HFF-Myc (cell line): ENCODE measurements around the gene PLEKHN1.

Source experiments
- DNase-seq: peaks from one replicate; pipeline ENCODE4 v3.0.0-alpha.2; 2011; ENCODE audit warnings: low read depth; ENCODE audit errors: extremely low read depth
- H3K4me3 ChIP-seq: replicated peaks from 2 replicates; pipeline ENCODE4 v1.5.1; 2011; ENCODE audit warnings: low read depth, mild to moderate bottlenecking, control low read depth, low read length
- TF ChIP-seq, protein P1 (sequence below): IDR thresholded peaks from 2 replicates; pipeline ENCODE4 v1.5.1; 2012; ENCODE audit warnings: mild to moderate bottlenecking, low read depth, low read length, control low read depth; ENCODE audit errors: missing control alignments

Gene PLEKHN1

DNA sequence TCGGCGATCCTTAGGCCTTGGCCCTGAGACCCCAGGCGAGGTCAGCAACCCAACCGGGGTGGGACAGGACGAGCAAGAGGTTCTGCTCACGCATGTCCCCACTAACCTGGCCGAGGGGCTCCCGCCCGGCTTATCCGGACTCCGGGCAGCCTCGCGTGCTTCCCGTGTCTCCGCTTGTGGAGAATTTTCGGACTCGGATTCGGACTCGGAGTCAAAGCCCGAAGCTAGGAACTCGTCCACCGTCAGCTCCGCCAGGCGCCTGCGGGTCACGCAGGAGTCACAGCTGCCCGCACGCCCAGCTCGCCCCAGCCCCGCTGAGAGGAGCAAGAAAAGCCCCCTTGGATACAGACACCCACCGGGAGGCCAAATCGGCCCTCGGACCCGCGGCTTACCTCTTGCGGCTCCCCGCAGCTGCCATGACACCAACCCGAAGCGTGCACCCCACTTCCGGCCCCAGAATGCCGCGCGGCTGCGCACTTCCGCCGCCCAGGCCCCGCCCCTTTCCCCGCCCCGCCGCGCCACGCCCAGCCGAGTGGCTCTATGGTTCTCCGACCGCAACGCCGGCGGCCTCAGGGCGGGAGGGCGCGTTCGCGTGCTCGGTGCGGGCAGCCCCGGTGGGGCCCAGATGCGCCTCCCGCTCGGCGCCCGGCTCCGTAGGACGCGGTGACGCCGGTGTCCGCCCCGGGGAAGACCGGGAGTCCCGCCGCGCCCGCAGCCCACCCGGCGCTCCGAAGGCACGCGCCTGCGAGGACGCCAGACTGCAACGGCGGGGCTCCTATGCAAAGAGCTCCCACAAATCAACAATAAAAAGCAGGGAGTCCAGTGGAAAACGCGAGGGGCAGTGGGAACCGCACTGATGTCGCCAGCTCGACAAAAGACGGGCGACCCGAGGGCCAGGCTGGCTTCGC, 7.2 kb upstream of the PLEKHN1 start, which contains the start of gene NOC2L:
Gene NOC2L (minus strand): TSS at position 434 of the 908 bp plus-strand sequence. CDS start 16 bp downstream, at position 418.
- no peak for DNase-seq
- TF ChIP-seq, protein P1, sequence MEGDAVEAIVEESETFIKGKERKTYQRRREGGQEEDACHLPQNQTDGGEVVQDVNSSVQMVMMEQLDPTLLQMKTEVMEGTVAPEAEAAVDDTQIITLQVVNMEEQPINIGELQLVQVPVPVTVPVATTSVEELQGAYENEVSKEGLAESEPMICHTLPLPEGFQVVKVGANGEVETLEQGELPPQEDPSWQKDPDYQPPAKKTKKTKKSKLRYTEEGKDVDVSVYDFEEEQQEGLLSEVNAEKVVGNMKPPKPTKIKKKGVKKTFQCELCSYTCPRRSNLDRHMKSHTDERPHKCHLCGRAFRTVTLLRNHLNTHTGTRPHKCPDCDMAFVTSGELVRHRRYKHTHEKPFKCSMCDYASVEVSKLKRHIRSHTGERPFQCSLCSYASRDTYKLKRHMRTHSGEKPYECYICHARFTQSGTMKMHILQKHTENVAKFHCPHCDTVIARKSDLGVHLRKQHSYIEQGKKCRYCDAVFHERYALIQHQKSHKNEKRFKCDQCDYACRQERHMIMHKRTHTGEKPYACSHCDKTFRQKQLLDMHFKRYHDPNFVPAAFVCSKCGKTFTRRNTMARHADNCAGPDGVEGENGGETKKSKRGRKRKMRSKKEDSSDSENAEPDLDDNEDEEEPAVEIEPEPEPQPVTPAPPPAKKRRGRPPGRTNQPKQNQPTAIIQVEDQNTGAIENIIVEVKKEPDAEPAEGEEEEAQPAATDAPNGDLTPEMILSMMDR, result no peak
- H3K4me3 ChIP-seq, result peak within 1 kb of the TSS; percentile 99

- TF ChIP-seq, protein P1, result no peak
- DNase-seq, result no peak
Observed at GRCh38 chr1:959731-960362, 6.4 kb upstream of the PLEKHN1 start.

DNA sequence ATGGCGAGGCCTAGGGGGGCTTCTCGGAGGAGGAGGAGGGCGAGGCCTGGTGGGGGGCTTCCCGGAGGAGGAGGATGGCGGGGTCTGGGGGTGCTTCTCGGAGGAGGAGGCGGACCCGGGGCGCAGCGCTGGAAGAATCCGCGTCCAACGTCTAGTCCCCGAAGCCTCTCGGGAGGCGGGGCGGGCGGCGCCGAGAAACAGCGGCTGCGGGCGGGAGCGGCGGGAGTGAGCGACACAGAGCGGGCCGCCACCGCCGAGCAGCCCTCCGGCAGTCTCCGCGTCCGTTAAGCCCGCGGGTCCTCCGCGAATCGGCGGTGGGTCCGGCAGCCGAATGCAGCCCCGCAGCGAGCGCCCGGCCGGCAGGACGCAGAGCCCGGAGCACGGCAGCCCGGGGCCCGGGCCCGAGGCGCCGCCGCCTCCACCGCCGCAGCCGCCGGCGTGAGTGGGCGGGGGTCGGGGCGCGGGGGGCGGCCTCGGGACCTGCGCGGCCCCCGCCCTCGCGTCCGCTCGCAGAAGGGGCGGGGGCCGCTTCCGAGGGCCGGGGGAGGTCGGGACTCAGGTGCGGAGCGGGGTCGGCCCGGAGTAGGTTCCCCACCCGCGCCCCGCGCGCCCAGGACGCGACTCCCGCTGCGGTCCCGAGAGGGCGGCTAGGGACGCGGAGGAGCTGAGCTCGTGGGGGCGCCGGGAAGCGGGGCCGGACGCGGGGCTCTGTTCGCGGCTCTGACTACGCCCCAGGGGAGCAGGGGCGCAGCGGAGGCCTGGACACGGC, 5.7 kb upstream of the PLEKHN1 start, which contains the start of gene KLHL17:
Gene KLHL17 (plus strand): TSS at position 222 of the 769 bp plus-strand sequence. CDS start 110 bp downstream, at position 332.
- peak within 1 kb of the TSS; percentile 60 for H3K4me3 ChIP-seq
- DNase-seq, result no peak
- TF ChIP-seq, protein P1, result no peak

More at GRCh38 chr1:959731-960362, 6.4 kb upstream of the PLEKHN1 start:
- peak overlapping the region; percentile 60 for H3K4me3 ChIP-seq

DNA sequence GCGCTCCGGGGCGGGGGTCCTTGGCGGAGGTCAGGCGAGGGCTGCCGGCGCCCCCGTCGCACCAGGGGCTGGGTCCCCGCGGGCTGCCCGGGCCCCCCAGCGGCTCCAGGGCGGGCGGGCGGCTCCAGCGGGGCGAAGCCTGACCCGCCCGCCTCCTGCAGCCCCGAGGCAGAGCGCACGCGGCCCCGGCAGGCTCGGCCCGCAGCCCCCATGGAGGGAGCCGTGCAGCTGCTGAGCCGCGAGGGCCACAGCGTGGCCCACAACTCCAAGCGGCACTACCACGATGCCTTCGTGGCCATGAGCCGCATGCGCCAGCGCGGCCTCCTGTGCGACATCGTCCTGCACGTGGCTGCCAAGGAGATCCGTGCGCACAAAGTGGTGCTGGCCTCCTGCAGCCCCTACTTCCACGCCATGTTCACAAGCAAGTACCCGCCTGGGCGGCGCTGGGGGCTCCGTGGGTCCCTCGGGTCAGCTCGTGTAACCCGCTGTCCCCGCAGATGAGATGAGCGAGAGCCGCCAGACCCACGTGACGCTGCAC, 5.1 kb upstream of the PLEKHN1 start:
- peak overlapping the region; percentile 60 for H3K4me3 ChIP-seq
- TF ChIP-seq, protein P1, result no peak
- DNase-seq, result no peak

GRCh38 chr1:962381-963300, 3.6 kb upstream of the PLEKHN1 start:
- no peak overlapping the region for H3K4me3 ChIP-seq
- no peak for DNase-seq
- TF ChIP-seq, protein P1, result no peak

DNA sequence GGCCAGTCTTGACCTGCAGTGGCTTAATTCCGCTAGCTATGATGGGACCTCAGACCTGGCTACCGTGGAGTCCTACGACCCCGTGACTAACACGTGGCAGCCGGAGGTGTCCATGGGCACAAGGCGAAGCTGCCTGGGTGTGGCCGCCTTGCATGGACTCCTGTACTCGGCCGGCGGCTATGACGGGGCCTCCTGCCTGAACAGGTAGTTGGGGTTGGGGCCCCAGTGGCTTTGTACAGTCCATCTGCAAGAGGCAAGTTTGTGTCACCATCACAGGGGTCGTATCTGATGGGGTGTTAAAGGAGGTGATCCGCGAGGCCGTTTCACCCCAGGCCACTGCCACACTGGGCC, 3.0 kb upstream of the PLEKHN1 start:
- H3K4me3 ChIP-seq, result no peak overlapping the region
- TF ChIP-seq, protein P1, result no peak
- DNase-seq, result no peak
